ENCODE data around the gene CC2D2A.

- TF ChIP-seq CTCF (IDR thresholded peaks at IDR 0.05 in 2 of 3, conservative IDR thresholded peaks at IDR 0.05 in 1 of 3; ENCODE audit: borderline replicate concordance in 1 of 3, insufficient read depth in 1 of 3, low read depth in 2 of 3, low read length in 2 of 3), result no peak
- TF ChIP-seq POLR2A (IDR thresholded peaks at IDR 0.05; ENCODE audit: borderline replicate concordance, extremely low read depth, insufficient read depth, insufficient read length), result no peak
- no peak for TF ChIP-seq ZBTB33 (IDR thresholded peaks at IDR 0.05; ENCODE audit: extremely low read depth, insufficient replicate concordance, low read length)
- TF ChIP-seq POLR2AphosphoS5 (IDR thresholded peaks at IDR 0.05; ENCODE audit: low read depth, low read length), result no peak
- TF ChIP-seq EZH2 (IDR thresholded peaks at IDR 0.05), result no peak
- TF ChIP-seq, protein P1, sequence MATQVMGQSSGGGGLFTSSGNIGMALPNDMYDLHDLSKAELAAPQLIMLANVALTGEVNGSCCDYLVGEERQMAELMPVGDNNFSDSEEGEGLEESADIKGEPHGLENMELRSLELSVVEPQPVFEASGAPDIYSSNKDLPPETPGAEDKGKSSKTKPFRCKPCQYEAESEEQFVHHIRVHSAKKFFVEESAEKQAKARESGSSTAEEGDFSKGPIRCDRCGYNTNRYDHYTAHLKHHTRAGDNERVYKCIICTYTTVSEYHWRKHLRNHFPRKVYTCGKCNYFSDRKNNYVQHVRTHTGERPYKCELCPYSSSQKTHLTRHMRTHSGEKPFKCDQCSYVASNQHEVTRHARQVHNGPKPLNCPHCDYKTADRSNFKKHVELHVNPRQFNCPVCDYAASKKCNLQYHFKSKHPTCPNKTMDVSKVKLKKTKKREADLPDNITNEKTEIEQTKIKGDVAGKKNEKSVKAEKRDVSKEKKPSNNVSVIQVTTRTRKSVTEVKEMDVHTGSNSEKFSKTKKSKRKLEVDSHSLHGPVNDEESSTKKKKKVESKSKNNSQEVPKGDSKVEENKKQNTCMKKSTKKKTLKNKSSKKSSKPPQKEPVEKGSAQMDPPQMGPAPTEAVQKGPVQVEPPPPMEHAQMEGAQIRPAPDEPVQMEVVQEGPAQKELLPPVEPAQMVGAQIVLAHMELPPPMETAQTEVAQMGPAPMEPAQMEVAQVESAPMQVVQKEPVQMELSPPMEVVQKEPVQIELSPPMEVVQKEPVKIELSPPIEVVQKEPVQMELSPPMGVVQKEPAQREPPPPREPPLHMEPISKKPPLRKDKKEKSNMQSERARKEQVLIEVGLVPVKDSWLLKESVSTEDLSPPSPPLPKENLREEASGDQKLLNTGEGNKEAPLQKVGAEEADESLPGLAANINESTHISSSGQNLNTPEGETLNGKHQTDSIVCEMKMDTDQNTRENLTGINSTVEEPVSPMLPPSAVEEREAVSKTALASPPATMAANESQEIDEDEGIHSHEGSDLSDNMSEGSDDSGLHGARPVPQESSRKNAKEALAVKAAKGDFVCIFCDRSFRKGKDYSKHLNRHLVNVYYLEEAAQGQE (IDR thresholded peaks at IDR 0.05; ENCODE audit: low read depth), result no peak
- TF ChIP-seq TCF7L2 (IDR thresholded peaks at IDR 0.05; ENCODE audit: borderline replicate concordance, extremely low read depth, insufficient read depth, insufficient read length), result no peak
- TF ChIP-seq ZFX (IDR thresholded peaks at IDR 0.05), result no peak
- TF ChIP-seq ELF1 (IDR thresholded peaks at IDR 0.05; ENCODE audit: borderline replicate concordance, low read depth), result no peak
These were observed 420 bp downstream of the CC2D2A start for GRCh38 chr4:15470128-15470475.
